ENCODE data around the gene EPHA6.

The EPHA6 gene

GRCh38 chr3:97662762-97663161 is 848.4 kb downstream of the EPHA6 start:
- DNase-seq, result no peak

- DNase-seq, result no peak
Measured at GRCh38 chr3:97665896-97666295, 851.5 kb downstream of the EPHA6 start.

- DNase-seq, result no peak
Measured at GRCh38 chr3:97670952-97671351, 856.6 kb downstream of the EPHA6 start.

DNA sequence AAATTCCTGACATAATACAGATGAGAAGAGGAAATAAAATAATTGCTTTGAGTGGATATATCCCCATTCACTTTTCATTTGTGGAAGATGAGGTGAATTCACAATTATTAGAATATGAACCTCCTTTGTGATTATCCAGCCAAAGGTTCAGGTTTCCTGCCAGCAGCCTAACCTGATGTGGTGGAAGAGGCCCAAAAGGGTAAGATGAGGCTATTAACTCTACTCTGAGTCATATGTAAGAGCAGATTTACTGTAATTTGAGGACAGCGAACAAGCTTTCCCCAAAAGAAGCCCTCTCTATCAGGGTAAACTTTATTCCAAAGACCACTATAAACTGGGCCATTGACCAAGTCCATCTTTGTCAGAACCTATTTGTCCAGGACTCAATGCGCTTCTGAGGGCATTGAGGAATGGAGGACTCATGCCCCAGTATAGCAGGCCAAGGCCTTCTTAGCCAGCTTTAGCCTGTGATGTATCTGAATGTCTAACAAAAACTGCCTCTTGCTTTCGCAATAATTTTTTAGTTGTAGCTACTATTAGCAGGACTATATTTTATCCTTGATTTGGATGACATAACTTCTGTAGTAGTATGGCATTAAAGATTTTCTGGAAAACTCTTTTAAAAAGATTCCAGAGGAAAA is 859.1 kb downstream of the EPHA6 start:
- no peak for DNase-seq

DNA sequence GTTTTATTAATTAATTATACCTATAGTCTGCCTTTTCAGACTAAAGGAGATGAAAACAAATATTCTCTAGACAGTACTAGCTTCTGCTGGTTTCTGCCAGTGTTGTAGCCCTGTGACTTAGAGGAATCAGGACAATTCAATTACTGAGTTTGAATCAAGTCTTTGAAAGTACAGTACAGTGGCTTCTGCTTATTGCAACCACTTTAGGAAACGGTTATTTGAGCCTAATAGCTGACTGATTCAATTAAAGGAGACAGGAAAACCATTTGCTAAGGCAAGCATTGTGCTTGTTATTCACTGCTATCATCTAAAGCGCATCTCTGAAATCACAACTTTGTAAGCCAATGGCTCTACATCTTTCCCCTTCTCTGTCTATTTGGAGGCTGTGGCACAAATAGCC is 860.1 kb downstream of the EPHA6 start:
- DNase-seq, result no peak

DNA sequence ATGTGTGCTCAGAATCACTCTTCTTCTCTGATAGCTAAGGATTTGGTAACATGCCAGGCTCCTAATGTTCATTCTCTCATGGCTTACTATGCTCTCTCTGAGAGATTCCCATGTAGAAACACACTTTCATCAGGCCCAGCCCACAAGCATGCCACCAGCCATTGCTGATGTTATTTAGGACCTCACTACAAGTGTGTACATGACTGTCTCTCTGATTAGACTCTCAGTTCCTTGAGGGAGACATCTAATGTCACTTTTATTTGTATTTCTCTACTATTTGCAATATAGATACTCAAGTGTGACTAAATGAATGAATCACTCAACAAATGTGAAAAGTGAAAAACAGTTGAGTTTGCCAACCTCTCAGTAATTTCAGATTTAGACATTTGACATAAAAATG is 865.8 kb downstream of the EPHA6 start:
- no peak for DNase-seq

GRCh38 chr3:97680696-97681095 is 866.3 kb downstream of the EPHA6 start:
- no peak for DNase-seq

DNA sequence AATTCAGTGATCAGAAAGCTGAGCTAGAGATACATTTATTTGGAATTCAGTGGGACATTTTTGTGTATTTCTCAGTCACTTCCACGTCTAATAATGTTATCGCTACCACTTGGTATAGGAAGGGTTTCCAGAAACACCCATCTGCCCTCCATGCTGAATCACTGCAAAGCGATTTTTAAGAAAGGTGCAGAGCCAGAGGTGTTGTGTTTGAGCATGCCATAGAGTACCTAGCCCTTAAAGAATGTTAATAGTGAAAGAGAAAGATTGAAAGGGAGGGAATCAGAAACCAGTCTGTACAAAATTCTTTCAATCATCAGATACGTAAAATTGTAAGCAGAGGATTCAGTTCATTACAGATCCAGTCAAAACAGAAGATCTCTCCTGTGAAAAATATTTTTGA is 870.1 kb downstream of the EPHA6 start:
- no peak for DNase-seq

GRCh38 chr3:97686258-97686657 is 871.9 kb downstream of the EPHA6 start:
- DNase-seq, result no peak

GRCh38 chr3:97687734-97688133 is 873.3 kb downstream of the EPHA6 start:
- DNase-seq, result no peak

DNA sequence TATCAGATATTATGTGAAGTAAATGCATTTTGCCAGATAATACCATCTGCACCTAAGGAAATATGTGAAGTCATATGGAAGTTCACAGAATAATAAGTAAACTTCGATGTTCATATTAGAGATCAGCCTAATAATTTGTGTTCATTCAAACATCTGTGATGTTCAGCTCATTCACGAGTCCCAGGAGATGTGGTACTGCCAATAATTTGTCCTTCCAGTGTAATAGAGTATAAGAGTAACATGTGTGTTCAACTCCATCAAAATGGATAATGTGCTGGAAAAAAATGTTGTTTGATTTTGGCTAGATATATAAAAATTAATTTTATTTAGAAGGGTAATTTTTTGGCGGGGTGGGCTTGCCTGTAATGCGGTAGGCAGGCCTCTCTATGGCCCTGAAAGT is 874.7 kb downstream of the EPHA6 start:
- no peak for DNase-seq

- no peak for DNase-seq
Measured at GRCh38 chr3:97689962-97690361, 875.6 kb downstream of the EPHA6 start.

- no peak for DNase-seq
Measured at GRCh38 chr3:97691354-97691753, 877.0 kb downstream of the EPHA6 start.

DNA sequence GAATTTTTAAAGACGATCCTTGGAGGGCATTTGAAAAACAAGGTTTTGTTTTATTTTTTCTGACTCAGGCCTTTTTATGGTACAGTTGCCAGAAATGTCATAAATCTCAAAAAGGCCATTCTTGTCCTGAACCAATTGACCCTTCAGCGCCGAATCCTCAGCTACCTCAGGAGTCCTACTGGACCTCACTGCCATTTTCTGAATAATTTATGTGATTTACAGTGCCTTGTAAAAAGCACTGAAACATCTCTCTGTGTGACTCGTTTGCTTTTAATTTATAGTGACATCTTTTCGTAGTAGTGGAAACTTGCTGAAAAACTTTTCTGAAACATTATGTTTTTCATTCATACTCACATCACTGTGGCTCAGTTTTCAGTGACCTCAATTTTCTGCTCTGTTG is 878.0 kb downstream of the EPHA6 start:
- DNase-seq, result no peak

DNA sequence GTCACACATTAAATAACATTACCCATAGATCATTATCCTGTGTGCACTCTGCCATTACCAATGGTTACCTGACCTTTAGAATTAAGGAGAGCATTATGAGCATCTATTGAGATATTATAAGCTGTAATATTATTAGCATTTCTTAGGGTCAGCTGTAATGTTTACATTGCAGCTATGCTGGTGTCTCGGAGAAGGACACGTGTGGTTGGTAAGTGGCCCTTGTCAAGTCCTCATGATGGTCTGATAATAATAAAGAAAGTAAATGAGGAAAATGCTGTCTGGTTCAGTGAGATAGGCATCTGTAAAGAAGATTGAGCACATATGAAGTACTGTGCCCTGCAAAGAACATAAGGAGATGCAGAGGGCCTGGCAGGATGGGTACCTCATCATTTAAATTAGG is 878.4 kb downstream of the EPHA6 start:
- no peak for DNase-seq

DNA sequence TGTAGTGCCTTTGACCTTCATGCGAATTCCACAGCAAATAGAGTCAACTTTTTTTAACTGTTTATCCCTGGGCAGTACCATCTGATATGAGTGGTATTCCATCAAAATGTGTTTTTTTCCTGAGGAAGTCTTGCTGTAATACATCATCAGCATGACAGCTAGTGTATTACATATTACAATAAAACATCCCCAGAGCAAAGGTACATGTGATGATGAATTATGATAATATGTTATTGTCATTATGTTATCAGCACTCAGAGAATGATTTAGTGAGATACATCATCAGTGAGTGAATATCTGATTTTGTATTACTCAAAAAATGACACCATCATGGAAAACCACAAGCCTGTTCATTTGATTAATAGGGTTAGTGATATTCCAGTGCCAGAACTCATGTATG is 880.5 kb downstream of the EPHA6 start:
- DNase-seq, result no peak

DNA sequence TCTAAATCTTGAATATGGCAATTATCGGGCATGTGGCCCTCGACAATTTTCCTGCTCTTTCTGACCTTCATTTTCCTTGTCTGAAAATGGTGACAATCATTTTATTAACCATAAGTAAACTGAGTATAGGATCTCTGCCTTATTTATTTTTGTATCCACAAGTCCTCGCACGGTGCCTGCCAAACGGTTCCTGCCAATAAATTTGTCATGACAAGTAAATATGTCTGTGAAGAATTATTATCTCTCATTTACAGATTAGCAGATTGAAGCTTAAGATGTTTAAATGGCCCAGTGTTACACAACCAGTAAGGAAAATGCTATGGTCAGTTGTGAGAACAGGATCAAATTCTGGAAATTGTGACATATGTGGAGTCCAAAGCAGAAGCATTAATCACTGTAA is 884.3 kb downstream of the EPHA6 start:
- DNase-seq, result no peak

- DNase-seq, result no peak
Measured at GRCh38 chr3:97699889-97700288, 885.5 kb downstream of the EPHA6 start.

- no peak for DNase-seq
Measured at GRCh38 chr3:97705764-97706163, 891.4 kb downstream of the EPHA6 start.

DNA sequence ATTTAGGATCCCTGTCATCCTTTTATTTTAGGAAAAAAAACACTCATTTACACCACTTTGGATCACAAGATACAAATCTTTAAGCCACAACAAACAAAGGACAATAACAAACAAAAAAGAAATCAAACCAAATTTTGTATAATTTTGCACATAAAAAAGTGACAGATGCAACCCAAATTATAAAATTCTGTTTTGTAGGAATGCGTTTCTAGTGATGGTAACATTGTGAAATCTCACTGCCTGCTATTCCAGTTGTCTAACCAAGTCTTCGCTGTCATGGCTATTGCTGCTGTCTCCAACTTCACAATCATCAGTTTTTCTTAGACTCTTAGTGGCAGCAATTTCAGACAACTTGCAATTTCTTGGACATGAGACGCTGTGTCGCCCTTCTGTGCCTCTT is 891.8 kb downstream of the EPHA6 start:
- no peak for DNase-seq

GRCh38 chr3:97711654-97712053 is 897.3 kb downstream of the EPHA6 start:
- DNase-seq, result no peak

GRCh38 chr3:97712919-97713318 is 898.5 kb downstream of the EPHA6 start:
- no peak for DNase-seq

DNA sequence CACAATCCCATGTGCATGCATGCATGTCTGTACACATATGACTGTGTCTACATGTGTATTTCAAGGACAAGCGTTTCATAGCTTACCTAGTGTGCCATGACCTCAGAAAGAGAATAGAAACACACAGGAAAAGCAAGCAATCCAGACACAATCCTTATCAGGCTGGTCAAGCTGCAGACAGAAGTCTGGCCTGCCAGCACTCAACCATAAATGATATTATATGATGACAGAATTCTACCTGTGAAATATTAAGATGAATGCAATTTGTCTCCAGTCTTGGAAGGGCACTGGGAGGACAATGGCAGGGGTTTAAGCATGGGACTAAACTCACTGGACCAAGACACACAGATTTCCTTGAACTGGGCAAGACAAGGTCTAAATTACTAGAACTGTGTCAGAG is 899.2 kb downstream of the EPHA6 start:
- DNase-seq, result no peak

GRCh38 chr3:97719156-97719821 is 904.9 kb downstream of the EPHA6 start:
- peak; percentile 48 to 60 for DNase-seq

- no peak for DNase-seq
Measured at GRCh38 chr3:97720417-97720816, 906.0 kb downstream of the EPHA6 start.

Measured in CD4-positive, alpha-beta T cell treated with Interleukin-1 beta for 1 hour (primary cell).